GM18508 (cell line): ENCODE results near the gene MARVELD3.

Experiments
- ATAC-seq: cut with Tn5 transposase; IDR thresholded peaks from one replicate; pipeline ENCODE4 v1.9.1; 2021; ENCODE audit warnings: moderate number of reproducible peaks; ENCODE audit not compliant: insufficient read depth, unreplicated experiment

Gene MARVELD3

DNA sequence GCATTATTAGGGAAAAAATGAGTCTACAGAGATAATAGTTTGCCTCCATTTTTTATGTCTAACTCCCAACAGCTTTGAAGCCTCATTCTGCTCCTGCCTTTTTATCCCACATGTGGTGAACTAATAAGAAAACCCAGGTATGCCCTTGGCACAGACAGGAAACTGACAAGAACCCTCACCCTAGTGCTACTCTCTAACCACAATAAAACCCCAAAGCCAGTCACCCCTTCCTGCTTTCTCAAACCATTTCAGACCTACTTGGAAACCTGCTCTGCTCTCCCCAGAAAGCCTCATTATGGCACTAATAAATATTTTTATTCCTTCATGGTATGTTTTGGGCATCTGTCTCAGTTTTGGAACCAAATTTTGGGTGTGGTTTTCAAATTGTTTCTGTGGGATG is 3.9 kb upstream of the MARVELD3 start:
- ATAC-seq: no peak

DNA sequence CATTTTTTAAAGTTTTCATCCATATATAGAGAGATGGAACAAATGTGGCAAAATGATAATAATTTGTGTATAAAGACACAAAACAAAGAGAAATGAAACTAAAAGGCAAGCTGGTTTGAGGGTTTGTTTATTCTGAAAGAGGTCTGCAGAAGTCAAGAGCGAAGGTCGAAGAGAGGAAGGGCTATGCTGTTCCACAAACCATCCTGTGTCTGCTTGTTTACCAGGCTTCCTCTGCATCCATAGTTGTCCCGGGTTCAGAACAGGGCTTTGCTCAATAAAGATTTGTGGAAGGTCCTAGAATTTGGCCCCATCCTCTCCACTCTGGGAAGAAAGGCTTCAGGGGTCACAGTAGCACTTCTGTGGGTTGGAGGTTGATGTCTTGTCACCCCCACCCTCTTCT is 2.4 kb upstream of the MARVELD3 start:
- ATAC-seq: no peak

DNA sequence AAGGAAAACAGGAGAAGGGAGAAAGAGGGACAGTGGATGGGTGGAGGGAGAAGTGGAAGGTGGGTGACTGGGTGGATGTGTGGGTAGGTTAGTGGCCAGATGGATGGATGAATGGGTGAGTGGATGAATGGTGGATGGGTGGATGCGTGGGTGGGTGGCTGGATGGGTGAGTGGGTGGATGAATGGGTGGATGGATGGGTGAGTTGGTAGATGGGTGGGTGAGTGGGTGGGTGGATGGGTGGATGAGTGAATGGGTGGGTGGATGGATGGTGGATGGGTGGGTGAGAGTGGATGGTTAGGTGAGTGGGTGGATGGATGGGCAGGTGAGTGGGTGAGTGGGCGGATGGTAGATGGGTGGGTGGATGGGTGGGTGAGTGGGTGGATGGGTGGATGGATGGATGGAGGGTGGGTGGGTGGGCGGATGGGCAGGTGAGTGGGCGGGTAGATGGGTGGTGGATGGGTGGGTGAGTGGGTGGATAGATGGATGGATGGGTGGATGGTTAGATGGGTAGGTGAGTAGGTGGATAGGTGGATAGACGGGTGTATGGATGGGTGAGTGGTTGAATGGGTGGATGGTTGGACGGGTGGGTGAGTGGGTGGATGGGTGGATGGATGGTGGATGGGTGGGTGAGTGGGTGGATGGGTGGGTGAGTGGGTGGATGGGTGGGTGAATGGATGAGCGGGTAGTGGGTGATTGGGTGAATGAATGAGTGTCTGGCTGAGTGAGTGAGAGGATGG is 702 bp upstream of the MARVELD3 start:
- no peak for ATAC-seq

DNA sequence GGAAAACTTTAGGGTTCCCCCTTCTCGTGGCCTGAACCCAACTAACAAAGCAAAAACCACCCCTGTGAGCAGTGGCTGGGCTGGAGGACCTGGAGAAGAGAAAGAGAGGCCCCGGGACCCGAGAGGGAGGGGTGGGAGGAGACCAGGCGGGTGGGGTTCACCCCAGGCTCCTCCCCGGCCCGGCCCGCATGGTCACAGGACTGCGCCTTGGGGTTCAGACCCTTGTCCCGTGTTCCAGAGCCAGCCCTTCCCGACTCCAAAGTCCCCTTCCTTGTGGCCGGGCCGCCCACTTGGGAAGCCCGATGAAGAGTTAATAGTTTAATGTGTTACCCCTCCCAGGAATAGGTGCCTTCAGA is 852 bp downstream of the MARVELD3 start:
- no peak for ATAC-seq

DNA sequence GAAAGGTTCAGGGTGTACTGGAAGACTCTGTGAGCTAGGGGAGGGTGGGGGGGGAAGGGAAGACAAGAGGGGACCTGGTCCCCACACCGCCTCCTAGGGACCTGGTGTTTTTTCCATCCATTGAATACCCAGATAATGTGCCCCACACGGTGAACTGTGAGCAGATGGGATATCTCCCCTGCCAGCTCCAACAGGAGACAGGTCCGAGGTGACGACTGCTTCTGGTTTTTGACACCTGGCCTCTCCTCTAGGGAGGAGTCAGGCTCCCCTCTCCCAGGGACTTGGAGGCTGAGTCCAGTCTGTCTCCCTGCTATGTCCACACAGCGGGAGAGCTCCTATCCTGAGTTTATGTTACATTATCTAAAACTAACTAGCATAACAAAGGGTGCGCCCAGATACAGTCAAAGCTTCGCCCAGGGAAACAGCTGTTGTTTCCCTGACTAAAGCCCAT is 1.8 kb downstream of the MARVELD3 start:
- no peak for ATAC-seq

DNA sequence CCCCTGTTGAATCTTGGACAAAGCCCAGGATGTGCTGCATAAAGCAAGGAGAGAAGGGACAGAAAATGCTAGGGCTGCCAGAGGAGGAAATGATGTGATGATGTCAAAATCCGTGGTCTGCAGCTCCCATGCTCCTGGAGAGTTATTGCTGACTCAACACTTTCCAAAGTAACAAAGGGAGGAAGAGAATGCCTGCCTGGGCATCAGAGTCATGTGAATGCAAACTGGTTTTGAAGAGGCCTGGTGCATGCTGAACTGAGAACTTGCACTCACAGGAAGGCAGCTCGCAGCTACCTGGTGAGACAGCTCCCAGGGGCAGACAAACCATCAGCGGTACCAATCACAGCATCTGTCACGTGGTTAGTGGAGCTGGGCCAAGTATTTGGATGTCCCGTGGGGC is 2.8 kb downstream of the MARVELD3 start:
- no peak for ATAC-seq

DNA sequence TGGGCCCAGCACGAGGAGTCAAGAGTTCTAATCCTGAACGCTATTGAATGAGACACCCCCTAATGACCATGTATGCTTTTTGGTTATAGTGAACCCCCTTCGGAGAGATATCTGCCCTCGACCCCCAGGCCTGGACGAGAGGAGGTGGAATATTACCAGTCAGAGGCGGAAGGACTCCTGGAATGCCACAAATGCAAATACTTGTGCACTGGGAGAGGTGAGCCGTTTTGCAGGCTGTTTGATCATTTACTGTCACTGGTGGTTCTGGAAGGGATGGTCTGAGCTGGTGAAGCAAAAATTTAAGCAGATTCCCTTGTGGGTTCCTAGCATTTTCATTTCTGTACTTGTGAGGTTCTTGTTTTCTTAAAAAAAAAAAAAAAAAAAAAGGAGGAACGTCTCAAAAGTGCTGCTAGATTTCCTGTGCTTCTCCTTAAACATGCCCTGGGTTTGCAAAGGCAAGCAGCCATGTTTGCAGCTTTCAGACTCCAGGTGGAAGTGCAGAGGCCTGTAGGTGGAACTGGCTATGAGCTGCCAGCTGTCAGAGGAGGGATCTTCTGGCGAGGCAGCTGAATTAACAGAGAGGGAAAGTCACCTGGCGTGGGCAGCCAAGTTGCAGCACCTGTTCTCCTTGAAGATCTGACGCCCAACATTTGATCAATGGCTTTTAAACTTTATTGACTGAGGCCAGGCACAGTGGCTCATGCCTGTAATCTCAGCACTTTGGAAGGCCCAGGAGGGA is 3.5 kb downstream of the MARVELD3 start:
- ATAC-seq: no peak

DNA sequence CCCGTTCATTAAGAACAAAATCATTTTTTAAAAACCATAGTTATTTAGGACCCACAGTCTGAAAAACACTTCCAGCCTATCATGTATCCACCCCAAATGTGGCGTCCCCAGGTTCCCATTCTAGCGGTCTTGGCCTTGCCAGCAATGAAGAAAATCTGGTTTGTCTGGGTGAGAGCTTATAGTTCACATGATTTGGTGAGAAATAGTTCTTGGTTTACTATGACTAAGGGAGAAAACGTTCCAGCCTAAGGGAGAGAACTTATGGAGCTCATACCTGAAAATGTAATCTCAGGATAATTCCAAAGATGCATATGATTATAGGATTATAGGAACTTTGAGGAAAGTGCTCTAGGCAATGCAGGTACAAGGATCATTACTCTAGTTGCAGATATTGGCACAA is 4.8 kb downstream of the MARVELD3 start:
- no peak for ATAC-seq

DNA sequence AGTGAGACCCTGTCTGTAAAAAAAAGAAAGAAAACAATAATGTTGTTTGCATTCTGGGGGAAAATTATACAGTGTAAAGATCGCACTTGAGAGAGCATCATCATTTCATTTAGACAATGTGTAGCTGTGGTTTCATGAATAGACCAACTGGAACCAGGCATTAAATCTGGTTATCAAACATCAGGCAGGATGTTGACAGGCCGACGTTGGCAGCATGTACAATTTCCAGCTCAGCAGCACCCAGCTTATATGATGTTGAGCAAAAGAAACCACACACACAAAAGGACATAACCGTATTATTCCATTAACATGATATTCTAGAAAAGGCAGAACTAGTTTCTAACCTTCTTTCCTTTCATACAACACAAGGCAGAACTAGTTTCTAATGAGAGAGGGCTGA is 5.8 kb downstream of the MARVELD3 start:
- ATAC-seq: no peak

DNA sequence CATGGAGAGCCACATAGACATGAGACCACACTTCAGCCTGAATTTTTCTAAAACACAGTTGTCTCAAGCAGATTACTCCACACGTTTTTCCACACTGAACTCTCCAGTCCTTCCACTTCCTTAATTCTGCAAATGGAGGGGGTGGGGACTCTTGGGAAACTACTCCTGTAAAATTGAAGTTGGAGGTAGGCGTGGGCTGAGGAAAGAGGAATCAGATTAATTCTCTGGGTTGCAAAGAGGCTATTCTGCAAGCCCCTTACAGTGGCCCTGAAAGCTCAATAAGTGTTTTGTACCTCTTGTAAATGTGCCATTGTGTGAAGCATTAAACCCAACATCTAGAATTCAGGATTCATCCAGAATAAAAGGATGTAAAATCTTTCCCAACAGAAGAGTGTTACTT is 9.6 kb downstream of the MARVELD3 start:
- no peak for ATAC-seq

DNA sequence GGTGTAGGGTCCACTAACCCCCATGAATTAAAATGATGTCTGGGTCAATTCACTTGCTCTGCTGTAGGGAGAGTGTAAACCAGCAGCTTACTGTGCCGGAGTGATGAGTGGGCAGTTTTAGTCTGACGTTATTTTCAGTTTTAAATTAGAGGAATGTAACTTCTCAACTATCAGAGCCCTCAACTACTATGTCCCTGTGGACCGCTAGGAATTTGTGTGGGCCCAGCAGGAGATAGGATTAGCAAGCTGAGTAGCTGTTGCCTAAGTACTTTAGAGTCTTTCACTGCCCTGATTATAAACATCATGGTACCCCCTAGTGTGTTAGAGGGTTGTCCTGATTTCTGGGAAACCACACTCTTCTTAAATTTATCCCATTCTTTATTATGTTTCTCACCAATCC is 11.4 kb downstream of the MARVELD3 start:
- no peak for ATAC-seq

DNA sequence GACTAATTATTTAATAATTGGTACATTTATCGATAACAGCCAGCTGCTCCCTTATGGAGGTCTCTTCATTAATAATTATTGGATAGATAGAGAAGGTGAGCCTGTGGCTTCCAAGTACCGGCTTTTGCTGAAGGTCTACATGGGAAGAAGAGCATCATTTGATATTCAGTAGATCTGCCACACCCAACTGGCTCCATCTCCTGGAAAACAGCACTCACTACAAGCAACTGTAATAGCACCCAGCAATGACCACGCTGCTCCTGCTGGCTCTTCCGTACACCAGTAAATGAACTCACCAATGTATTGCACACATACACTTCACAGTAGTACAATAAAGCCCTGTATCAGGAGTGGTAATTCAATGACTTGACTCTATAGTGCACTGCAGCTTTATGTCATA is 19.5 kb downstream of the MARVELD3 start:
- ATAC-seq: no peak

DNA sequence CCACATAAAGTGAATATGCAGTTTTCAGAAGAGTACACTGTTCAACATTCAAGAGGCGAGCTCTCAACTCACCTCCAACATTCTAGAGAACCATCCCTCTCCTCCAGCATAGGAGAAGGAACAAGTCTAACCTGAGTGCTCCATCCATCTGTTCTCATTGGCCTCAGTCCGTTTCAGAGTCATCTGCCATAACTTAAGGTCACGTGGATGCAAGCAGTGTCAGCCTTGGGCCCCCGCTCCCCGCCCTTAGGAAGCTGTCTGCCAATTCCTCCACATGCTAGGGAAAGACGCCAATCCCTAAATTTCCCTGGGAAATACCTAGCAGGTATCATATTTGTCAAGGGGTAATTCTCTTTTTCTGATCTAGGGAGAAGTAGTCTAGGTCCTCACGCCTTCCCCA is 21.4 kb downstream of the MARVELD3 start:
- no peak for ATAC-seq

DNA sequence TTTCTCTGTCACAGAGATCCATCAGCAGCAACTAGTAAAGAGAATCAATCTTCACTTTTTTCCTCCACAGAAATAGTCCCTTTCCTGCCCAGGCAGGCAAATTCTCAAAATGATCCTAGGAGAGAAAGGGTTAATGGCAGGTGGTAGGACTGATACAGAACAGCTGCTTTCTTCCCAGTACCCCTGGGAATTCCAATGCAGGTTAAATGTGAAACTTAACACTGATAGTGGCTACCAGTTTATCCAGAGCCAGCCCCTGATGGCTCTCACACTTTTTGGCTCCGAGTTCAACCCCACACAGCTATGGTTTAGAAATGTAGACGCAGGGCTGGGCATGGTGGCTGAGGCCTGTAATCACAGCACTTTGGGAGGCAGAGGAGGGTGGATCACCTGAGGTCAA is 22.2 kb downstream of the MARVELD3 start:
- ATAC-seq: no peak

DNA sequence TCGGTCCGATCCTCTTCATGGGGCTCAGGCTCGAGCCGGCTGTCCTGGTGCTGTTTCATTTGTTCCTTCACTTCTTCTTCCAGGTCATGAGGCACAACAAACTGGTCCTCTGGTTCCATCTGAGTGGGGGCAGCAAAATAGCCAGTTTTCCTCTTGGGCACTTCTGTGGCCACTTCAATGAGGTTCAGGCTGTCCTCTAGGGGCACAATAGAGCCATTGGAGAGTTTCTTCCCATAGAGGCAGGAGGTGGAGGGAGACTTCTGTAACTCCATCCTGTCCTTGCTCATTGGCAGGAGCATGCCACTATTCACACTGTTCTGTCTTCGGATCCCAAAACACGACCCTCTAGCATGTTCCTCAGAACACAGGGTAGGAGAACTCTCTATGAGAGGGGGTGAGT is 22.9 kb downstream of the MARVELD3 start:
- no peak for ATAC-seq

DNA sequence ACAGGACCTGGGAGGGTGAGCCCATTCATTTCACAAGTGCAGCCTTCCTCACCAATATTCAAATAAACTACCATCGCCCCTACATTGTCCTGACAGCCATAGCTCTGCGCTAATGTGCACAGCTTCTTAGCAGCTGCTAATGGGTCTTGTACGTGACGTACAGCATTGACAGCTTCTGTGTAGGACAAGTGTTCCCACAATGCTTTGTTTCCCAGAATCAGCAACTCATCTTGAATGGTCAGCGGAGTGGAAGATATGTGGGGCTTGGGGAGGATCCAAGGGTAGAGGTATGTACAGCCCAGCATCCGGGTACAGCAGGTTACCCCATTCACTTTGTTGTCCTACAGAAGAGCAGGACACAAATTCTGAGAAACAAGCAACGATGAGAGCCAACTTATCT is 23.7 kb downstream of the MARVELD3 start:
- no peak for ATAC-seq

DNA sequence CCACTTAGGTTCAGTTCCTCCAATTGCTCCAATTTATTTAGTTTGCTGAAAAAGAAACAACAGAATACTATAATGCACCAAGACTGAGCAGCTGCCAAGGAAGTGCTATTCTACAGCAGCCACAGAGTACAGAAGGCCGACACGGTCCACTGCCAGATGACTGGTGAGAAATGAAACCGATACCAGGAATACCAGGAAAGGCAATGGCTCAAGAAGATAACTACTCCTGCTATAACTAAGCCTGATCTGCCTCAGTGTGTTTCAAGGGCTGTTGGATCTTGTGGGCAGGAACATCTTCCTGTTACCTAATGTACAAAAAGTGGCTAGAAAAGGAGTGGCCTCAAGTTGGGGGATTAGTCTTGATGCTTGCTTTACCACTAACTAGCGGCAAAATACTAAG is 32.8 kb downstream of the MARVELD3 start:
- ATAC-seq: no peak

DNA sequence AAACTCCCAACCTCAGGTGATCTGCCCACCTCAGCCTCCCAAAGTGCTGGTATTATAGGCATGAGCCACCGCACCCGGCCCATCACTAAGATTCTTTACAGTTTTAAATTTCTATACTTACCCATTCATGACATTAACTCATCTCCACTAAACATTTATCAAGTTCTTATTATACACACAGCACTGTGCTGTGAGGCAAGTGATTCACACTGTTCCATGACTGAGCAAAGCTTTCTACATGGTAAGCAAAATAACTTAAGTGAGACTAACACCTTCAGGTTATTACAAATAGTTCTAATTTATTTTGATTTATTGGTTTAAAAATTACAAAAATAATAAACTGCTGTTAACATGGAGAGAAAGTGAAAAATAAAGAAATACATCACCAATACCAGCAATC is 33.5 kb downstream of the MARVELD3 start:
- no peak for ATAC-seq

DNA sequence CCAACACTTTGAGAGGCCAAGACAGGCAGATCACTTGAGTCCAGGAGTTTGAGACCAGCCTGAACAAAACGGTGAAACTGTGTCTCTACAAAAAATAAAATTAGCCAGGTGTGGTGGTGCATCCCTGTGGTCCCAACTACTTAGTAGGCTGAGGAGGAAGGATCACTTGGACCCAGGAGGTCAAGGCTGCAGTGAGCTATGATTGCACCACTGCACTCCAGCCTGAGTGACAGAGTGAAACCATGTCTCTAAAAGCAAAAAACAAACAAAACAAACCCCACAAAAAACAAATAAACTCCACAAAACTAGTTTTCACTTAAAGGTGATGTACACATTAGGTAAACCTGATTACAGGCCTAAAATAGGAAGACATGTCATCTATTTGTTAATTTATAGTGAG is 40.3 kb downstream of the MARVELD3 start:
- ATAC-seq: no peak

DNA sequence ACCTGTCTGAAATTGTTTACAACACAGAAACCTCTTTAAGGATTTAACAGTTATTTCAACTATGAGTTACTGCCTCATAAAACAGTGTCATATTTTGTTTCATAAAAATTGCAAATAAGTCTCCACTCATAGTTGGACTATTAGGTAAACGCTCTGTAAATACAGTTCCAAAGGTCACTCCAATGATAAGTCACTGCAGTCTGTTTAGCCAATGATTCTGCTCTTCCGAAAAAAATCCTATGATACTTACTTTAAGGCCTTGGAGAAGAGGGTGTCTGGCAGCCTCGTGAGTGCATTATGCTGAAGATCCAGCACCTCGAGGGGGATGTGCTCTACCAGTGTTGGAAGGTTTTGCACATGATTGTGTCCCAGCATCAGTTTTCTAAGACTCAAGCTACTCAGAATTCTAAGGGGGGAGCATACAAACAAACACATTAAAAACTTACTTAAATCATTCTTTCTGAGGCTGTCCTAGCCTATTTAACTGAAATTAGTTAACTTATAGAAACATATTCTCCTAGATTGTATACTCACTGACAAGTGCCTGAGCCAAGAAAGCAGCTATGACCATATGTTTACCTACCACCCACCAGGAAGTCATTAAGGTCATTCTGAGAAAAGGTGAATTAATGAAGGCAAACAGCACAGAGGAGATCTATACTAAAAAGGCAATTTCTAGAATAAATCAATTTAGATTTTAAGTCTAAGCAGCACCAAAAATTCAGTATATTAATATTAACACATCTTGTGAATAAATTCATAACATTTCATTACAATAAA is 41.1 kb downstream of the MARVELD3 start:
- ATAC-seq: no peak

DNA sequence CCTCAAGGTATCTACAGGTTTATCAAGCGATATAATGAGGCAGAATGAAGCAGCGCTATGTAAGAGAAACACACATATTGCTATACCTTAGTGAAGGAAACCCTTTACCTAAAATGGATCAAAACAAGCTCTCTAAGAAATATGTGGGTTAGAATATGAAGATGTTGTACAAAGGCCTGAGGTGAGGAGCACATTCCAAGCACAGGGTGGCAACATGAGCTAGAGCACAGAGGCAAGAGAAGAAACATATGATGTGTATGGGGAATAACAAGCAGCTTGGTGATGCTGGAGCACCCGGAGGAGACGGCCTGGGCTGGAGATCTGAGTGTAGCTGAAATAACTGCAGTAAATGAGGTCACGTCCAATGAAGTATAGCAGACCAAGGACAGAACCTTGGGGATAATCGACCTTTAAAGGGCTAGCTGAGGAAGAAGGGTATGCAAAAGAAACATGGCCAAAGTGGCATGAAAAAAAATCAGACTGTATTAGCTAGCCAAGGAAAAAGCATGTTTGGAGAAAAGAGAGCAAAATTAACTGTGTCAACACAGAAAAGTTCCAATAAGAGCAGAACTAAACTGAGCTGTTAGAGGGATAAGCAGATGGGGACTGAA is 44.0 kb downstream of the MARVELD3 start:
- no peak for ATAC-seq
